Activated CD4-positive, CD25-positive, alpha-beta regulatory T cell treated with anti-CD3 and anti-CD28 coated beads, Interleukin-2, amount 50 U/mL, for 16 hours (primary cell): ENCODE data around the gene DHRS2.

ENCODE experiments used
- DNase-seq: peaks from one replicate; pipeline ENCODE4 v3.0.0-alpha.2; 2020; ENCODE audit warnings: low read depth, low spot score

DHRS2 gene

DNA sequence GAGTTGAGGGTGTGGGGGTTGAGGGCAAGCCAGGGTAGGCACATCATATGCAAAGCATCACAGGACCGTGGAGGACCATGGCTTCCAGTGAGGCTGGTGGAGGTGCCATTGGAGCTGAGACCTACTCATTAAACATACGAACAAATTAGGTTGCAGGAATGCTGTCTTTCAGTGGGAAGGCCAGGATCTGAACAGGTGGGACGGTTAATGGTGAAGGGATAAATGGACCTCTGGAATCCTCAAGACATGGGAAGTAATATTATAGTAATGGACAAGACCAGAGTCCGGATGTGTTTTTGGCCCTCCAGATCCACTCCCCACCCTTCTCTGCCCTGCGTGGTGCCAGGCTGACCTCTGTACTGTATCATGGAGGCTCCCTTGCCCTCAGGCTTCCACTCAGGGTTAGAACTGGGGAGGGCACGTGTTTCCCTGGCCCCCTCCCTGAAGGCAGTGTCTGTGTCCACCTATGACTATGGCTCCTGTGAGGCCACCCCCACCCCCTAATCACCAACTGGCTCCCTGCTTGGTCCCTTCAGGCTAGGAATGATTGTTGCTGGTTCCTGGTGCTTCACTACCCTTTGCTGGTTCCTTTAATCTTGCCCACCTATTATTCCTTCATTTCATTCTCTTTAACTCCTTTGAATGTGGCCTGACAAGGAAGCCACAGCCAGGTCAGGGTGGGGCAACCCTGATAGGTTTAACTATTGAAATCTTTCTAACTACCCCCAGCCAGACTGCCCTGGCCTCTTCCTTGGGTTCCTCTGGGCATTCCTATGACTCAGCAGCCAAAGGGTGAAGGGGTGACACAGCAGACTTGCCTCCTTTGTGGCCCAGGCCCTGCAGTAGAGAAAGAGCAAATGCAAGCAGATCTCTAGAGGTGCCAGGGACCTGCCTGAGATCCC, 10.7 kb downstream of the DHRS2 start:
- DNase-seq = no peak

DNA sequence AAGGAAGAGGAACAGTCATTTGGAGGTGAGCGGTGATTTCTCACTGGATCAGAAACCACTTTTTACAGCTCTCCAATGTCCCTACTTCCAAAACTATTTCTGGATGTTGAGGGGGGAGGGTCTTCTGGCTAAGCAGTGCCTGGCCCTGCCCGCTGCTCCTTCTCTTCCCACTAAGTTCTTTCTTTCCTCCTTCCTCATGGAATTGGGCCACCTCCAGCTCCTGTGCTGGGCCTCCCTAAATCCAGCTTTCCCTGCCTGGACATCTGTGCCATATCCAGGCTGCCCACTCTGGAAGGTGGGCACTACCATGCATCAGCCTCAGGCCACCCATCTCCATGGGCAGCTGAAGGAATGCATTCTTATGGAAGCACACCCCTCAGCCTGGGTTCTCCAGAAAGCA, 11.5 kb downstream of the DHRS2 start:
- DNase-seq = no peak

DNA sequence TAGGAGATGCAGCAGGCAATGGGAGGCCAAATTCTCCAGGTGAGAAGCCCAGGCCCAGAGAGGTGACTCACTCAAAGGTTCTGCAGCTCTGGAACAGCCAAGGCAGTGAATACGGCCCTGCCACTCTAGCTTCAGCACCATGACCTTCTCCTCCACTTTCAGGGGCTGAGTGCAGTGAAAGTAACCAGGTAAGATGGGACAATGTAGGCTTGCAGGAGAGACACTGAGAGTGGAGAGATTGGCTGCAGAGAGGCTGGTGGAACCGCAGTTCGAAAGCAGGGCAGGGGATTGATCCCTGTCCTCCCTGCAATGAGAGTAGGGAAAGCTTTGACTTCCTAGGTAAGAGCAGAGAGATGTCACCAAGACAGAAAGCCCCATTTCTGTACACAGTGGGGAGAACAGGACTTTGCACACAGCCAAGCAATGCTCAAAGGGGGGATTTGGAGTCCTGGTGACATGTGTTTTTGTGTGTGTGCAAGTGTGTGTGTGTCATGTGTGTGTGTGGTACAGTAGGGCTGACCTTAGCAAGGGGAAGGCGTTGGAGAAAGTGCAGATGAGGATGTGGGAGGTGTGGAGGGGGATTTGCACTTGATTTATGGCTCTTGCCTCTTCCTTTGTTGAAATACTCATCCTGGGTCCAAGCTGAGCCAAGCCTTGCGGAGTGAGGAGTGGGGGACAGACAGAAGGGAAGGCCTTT, 12.7 kb downstream of the DHRS2 start:
- no peak for DNase-seq

DNA sequence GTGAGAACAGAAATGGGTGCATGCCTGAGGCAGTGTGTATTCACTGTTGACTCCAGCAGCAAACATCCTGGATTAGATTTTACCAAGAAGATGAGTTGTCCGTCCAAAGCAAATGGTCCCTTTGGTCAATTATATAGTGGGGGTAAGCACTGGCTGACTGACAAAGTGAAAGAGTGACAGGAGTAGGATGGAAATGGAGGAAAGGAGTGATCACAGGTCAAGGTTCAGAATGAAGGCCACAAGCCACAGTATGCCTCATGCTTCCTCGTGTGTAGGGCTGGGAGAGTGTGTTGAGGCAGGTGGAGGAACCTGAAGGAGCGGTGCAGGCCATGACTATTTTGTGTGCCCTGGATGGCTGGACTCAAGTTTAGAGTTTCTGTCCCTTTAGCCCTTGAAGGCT, 14.3 kb downstream of the DHRS2 start:
- DNase-seq = no peak

DNA sequence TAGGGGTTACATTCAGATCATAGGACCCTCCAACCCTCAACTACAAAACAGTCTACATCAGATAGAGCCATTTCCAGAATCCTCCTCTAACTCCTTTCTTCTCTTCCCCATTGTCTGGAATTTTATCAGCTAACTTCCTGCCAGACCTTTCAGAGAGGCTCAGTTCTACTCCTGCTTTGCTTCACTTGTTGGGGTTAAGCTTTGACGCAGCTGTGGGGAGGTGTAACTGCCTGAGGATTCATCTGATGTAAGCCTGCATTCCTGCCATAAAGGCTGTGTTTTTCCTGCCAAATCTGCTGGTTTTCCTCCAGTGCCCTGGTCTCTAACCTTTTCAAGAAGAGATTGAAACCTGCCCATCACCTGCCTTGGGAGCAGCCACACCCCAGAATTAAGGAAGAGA, 16.9 kb downstream of the DHRS2 start:
- no peak for DNase-seq

DNA sequence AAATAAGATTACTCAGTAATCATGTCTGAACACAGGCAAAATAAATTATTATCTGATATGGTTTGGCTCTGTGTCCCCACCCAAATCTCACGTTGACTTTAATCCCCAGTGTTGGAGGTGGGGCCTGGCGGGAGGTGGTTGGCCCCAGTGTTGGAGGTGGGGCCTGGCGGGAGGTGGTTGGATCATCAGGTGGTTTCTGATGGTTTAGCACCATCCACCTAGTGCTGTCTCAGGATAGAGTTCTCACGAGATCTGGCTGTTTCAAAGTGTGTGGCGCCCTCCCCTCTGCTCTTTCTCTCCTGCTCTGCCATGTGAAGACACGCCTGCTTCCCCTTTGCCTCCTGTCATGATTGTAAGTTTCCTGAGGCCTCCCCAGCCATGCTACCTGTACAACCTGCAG, 18.1 kb downstream of the DHRS2 start:
- no peak for DNase-seq

DNA sequence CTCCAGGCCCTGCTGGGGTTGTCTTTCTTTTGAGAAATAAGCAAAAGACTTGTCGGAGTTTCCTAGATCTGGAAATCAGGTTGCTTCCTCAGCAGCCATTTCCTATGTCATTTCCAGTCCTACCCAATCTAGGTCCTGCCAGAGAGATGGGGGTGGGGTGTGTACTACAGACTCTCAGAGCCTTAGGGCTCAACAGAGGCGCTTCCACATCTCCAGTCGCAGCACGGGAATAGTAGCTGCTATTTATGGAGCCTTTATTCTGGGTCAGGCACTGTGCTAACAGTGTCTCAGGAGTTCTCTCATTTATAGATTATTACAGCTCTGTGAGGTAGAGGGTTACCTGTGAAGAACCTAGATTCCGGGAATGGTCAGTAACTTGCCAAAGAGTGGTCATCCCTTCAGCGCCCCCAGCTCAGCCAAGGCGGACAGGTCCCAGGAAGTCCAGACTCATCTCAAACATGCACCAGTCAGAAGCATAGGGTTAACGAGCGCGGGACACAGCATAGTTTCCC, 21.9 kb downstream of the DHRS2 start:
- DNase-seq = no peak

DNA sequence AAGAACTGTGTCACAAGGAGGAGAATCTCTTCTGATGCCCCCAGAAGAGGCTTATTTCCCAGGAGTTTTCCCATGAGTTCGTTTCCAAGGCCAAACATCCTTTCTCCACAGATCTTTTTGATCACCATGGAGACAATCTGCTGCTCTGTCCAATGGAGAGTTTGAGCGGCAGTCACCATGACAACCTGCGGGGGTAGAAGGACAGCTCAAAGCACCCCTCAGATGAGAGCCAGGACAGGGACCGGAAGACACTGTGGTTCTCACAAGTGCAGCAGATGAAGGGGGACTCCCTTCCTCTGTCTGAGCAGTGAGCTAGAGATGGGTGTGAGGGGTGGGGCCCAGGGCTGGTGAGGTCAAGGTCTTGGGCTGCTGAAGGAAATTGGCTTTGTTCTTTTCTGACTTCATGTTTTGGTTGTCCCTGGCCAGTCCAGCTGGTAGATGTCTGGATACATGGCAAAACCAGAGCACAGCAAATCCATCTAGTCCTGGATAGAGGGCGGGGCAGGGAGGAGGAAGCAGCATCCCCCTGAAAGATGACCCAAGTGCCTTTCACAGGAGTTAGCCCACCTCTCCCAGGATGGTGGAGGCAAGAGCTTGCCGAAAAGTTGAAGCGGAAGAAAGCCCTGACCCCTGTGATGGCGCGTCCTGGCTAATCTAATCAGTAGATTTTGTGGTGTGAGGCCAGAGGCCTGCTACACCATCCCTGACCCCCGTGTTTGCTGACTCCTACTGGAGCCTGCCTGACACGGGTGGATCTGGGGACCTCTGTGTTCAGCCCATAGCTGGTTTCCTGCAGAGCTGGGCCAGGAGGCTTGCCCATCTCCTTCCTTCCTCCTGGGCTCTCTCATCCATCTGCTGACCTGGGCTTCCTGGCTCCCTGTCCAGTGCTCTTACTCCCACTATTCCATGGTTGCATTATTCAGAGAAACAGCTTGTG, 24.4 kb downstream of the DHRS2 start:
- DNase-seq = no peak

DNA sequence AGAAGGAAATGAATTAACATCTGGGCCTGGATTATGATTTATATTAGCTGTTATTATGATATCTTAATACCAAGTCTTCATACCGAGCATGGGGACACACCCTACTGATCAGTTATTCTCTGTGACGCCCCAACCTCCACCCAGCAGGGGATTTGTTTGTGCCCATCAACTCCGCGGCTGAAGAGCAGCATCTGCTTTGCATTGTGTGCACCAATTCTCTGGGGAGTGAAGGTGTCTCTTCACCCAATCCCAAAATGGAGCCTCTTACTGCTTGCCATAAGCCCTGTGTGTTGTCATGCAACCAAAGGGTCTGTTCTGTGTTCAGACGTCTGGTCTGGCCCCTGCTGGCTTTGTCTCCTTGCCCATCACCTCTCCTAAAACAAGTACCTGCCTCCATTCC, 25.4 kb downstream of the DHRS2 start:
- no peak for DNase-seq

DNA sequence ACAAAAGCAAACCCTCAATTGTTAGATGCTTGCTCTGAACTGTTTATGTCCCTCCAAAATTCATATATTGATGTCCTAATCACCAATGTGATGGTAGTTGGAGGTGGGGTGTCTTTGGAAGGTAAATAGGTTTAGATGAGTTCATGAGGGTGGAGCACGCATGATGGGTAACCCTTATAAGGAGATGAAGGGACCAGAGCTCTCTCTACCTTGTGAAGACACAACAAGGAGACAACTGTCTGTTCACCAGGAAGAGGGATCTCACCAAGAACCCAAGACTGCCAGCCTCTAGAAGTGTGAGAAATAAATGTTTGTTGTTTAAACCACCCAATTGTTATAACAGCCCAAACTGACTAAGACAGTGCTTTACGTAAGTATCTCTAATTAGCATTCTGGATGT, 27.0 kb downstream of the DHRS2 start:
- no peak for DNase-seq

DNA sequence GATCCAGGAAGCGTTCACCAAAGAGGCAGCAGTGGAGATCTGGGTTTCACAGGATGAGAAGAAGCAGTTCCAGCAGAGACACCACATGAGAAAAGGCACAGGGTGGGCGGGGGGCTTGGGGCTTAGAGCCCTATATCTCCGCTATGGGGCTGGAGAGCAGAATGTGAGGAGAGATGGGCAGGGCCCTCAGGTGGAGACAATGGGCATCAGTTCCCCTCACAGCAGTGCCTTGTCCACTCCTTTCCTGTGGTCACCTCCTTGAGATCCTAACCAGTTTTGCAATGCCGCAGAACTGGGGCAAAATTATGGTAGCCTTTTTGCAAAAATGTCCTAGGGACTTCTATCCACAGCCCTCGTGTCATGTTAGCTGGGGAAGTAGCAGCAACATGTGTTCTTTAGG, 27.5 kb downstream of the DHRS2 start:
- no peak for DNase-seq

DNA sequence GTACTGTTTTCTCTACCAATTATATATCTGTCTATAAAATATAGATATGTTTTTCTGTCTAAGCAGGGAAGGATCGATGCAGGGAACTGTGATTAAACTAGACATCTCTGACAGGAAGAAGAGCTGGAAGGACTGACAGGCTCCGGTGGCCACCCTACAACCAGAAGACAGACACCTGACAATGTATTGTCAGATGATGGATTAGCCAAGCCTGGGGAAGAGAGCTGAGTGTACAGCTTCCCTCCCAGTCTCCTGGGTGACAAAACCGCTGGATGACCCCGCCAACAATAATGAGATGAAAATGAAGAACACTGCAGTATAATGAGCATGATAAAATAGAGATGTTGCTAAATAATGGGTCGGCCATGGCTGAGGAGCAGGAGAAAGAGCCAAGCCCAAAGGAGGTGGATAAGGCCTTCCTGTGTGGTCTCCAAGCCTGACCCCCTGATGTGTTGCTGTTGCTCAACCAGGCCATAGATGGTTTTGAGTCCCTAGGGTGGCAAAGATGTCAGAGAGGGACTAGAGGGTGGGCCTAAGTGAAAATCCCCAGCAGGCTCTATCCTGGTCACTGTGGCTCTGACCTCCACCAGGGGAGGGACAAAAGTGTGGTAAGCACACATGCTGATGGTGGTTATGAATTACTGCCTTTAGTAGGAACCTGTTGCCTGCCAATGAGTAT, 28.2 kb downstream of the DHRS2 start:
- DNase-seq = no peak

DNA sequence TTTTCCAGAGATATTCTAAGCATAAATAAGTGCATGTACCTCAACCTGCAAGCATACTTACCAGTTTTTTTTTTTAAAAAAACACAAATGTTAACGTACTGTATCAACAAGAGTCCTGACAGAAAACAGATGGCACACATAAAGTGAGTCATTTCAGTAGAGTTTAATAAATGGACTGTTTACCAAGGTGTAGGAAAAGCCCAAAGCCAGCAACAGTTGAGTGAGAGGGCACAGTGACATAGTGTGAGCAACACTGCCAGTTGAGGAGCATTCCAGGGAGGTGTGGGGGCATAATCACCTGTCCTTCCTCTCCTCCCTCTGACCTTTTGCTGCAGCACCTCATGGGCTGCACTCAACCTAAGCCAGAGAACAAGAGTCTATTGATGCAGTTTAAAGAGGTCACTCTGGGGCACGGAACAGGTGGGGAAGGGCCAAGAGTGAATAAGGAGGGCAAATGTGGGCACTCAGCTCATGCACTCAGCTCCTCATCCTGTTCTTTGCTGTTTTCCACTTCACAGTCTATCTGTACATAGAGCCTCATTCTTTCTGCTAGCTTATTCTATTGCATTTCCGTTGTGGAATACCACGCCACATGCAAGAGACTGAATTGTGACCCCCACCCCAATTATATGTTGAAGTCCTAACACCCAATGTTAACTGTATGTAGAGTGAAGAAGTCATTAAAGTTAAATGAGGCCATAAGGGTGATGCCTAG, 29.3 kb downstream of the DHRS2 start:
- DNase-seq = no peak

DNA sequence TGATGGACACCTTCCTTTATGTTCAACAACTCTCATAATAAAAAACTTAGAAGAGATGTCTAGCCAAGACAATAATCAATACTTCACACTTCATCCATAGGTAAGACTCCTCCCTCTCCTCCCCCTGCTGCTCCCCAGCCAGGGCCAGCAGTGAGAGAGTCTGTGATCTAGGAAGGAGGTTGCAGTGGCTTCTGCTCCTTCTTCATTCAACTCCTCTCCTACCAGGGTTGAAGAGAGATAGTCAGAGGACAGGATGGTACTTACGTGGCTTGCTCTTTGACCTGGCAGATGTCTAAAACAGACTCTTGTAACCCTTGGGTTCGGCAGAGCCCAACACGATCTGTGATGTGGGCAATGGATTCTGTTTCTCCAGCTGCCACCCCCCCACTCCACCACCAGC, 31.0 kb downstream of the DHRS2 start:
- no peak for DNase-seq

DNA sequence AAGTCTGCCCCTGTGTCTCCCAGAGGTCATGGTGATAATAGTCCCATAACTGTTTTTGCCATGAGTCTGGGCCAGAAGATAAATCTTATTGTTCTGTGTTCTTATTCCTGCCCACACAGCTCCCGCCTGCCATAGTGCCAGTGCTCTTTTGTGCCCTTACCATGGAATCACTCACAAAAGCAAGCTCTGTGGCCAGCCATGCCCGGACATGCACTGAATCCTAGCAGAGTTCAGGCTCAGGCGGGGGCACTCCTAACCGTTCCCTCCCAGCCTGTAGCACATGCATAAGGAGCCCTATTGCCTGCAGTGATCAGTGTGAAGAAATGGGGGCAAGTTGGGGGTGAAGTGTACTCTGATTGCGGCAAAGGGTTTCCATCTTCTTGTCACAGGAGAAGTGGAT, 33.3 kb downstream of the DHRS2 start:
- no peak for DNase-seq

DNA sequence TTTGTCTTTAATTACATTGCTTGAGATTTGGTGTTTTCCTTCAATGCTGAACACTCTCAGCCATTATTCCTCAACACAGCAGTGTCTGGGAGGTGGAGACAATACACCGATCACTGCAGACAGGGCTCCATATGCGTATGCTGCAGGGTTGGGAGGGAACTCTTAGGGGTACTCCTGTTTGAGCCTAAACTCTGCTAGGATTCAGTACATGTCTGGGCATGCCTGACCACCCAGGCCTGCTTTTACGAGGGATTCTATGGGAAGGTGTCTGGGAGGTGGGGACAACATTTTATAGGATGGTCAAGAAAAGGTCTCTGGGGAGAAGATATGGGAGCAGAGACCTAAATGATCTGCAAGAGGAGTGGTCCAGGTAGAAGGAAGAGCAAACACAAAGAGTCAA, 34.3 kb downstream of the DHRS2 start:
- no peak for DNase-seq

DNA sequence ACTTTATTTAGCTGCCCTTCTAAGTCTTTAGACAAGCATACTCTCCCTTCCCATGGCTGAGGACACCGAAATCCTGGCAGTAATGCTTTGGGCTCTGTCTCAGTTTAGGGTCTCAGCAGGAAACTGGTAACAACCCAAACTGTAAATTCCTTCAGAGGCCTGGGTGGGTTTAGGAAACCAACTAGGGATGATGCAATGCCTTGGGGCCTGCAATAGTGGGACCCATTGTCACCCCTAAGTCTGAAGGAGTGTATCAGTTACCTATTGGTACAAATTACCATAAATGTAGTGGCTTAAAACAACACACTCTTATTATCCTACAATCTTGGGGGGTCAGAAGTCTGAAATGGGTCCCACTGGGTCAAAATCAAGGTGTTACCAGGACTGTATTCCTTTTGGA, 36.0 kb downstream of the DHRS2 start:
- no peak for DNase-seq

DNA sequence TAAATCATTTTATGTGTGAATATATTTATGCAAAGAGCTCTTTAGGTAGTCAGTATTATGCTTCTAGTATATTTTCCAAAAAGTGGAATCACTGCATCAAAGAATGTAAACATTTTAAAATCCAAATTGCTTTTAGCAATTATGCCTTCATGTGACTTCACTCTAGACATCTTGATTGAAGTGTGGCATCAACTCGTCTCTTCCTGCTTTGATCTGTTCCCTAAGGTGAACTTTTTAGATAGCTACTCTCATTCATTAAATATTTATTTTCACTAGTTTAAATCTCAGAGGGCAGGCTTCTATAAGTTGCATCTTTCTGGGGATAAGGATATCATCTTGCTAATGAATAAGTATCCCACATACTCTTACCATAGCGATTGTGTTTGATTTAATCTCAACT, 39.2 kb downstream of the DHRS2 start:
- DNase-seq = no peak

DNA sequence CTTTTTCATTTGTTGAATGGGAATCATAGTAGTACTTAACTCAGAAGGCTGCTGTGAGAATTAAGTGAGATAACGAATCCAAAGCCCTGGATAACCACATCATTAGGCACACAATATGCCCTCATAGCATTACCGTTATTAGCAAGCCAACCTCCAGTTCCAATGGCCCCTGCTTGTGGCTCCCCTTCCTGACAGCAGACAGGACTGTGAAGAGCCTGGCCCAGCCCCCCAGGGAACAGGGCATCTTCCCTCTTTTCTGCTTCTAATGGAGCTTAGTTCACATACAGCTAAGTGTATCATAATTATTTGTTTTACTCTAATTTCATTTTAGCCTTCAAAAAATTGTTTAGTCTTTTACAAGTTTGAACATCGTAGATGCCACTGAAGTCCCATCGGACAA, 39.7 kb downstream of the DHRS2 start:
- DNase-seq = no peak

DNA sequence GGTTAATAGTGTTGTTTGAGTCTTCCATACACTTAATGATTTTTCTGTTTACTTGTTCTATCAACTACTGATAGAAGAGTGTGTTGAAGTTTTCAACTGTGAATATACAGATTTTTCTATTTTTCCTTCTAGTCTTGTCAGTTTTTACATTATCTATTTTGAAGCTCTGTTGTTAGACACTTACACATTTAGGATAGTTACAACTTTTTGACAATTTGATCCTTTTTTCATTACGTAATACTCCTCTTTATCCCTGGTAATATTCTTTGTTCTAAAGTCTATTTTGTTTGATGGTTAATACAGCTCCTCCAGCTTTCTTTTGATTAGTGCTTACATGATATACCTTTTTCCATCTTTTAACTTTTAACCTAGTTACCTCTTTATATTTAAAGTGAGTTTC, 45.2 kb downstream of the DHRS2 start:
- DNase-seq = no peak
